HG02981 (cell line): ENCODE data around the gene TRAF2.

Source experiments
- ATAC-seq: cut with Tn5 transposase; IDR thresholded peaks from one replicate; pipeline ENCODE4 v1.9.1; 2021; ENCODE audit warnings: mild to moderate bottlenecking, moderate library complexity; ENCODE audit not compliant: unreplicated experiment

The TRAF2 gene

GRCh38 chr9:136934277-136934676, 48.0 kb downstream of the TRAF2 start:
- ATAC-seq = no peak

DNA sequence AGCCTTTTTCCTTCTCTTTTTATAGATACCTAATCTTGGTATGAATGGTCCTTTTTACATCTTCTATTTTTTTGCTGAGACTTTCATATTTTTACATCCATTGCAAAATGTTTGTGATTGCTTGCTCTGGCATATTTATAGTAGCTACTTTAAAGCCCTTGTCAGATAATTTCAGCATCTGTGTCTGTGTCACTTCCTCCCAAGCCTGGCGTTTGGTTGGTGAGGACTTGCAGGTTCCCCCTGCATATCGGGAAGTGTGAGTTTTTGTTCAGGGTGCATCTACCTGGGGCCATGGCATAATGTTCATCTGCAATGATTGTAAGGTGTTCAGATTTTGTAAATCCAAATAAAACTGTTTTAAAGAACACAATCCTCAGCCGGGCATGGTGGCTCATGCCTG, 49.3 kb downstream of the TRAF2 start:
- ATAC-seq = no peak

- ATAC-seq = no peak
Observed at GRCh38 chr9:136936645-136937170, 50.4 kb downstream of the TRAF2 start.

- ATAC-seq = no peak
Observed at GRCh38 chr9:136937186-136938001, 51.1 kb downstream of the TRAF2 start.

DNA sequence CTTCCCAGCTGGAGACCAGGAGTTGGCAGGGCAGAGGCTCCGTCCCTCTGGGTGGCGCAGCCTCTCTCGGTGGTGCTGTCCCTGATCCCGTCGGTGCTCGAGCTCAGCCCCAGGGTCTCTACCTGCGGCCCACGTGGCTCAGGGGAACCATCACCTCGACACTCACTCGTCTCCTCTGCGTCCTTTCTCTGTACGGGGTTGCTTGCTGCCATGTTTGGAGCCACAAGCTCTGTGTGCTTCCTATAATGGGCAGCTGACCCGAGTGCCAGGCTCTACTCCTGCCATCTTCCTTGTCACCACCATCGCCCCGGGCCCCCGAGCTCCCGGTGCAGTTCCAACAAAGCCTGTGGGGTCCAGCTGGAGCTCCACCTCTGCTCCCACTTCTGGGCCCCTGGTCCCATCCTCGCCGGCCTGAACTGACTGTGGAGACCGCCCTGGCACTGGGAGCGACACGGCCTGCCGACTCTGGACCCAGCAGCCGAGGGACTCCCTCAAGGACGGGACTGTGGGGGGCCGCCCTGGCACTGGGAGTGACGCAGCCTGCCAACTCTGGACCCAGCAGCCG, 53.2 kb downstream of the TRAF2 start:
- ATAC-seq = no peak

DNA sequence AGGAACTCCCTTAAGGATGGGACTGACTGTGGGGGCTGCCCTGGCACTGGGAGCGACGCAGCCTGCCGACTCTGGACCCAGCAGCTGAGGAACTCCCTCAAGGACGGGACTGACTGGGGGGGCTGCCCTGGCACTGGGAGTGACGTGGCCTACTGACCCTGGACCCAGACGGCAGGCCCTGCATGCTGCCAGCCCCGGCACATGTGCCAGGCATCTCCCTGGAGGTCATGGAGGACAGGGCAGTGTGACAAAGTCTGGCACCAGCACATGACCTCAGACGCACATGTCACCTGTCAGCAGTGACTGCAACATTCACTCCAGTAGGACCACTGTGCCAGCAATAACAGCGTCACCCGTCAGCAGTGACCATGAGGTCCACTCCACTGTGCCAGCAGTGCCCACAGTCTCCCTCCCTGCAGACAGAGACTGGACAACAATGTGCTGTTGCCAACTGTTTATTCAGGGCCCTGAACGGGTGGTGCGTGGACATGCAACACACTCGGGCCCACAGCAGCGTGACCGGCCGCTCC, 53.7 kb downstream of the TRAF2 start:
- ATAC-seq = no peak

DNA sequence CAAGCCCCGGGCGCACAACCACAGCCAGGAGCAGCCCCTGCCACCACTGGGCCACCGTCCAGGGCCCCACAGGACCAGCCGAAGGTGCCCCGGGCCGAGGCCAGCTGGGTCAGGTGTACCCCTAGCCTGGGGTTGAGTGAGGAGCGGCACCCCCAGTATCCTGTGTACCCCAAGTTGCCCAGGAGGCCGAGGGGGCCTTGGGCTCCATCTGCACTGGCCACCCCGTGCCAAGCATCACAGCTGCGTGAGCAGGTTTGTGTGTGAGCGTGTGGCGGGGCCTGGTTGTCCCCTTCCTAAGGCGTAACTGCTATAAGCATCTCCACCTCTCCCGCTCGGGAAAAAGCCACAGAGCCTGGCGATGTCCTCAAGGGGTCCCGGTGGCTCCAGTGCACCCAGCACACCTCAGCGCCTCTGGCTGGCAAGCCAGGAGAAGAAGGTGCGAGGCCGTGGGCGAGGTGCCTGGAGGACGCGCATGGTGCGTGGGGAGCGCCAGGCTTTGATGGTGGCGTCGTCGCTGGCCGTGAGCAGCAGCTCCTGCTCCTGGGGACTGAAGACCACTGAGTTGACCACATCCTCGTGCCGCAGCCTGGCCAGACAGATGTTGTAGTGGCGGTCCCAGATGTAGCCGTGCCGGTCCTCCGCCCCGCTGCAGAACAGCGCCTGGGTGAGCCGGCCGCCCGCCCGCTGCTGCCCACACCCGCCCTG, 54.4 kb downstream of the TRAF2 start:
- no peak for ATAC-seq

DNA sequence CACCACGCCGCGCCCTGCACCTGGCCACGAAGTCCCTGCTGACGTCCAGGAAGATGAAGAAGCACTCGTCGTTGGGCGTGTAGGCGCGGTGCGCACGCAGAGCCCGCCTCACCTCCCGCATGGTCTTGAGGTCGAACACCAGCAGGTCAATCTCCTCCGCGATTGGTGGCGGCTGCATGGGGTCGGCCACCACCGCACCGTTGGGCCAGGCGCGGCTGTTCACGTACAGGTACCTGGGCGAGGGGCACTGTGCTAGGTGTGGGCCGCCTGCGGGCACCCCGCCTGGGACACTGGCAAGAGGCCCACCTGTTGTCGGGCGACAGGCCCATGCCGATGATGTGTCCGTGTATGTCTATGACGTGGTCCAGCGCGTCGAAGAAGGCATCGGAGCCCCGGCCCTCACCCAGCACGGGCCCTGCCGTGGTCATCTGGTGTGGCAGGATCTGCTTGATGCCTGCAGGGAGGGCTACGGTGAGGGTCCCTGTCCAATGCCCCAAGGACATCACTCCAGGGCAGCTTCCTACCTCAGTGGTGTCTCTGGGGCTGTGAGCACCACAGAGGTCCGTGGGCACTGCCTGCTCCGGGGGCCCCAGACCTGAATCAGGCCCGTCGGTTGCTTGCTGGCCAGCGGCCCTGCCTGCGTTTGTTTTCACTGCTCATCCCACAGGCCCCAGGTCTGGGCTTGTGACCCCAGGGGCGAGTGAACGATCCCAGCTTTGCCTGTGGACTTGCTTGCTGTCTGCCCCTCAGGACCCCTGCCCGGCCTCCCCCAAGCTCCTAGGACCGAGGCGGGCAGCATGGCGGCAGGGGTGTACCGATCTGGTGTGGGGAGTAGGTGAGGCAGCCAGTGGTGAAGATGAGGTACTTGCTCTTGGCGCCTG, 55.2 kb downstream of the TRAF2 start:
- no peak for ATAC-seq

- no peak for ATAC-seq
Observed at GRCh38 chr9:136942112-136942880, 56.0 kb downstream of the TRAF2 start.

GRCh38 chr9:136942881-136943230, 56.5 kb downstream of the TRAF2 start:
- ATAC-seq = no peak

GRCh38 chr9:136943291-136944211, 57.2 kb downstream of the TRAF2 start:
- ATAC-seq = peak; percentile 5

GRCh38 chr9:136944212-136944518, 57.8 kb downstream of the TRAF2 start:
- peak; percentile 39 for ATAC-seq

DNA sequence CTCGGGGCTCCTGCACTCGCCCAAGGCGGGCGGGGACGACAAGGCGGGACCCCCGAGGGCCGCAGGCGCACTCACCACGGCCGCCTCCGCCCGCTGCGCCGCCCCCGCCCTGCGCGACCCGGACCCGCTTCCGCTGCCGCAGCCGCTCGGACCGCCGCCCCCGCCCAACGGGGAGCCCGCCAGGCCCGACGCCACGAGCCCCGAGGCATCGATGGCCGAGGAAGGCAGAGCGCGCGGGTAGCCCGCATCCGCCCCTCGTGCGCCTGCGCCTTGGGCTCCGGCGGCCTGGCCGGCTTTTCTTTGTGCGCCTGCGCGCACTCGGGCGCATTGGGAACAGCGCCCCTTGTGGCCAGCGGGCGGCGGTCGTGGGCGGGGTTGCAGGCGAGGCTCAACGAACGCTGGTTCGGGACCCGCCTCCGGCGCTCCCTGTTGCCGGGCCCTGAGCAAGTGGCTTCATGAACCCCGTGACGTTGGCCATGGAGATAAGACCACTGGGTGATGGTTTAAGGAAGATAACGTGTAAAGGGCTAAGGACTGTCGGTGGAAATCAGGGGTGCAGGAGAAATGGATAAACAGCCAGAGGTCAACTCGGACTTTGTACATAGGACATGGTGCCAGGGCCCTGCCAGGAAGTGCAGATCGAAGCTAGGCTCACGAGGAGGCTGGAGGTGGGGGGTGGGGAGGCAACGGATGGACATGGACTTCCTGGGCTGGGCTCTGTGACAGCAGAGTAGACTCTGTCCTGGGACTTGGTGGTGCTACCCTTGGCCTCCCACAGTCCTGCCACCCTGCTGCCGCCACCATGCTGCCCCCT, 58.4 kb downstream of the TRAF2 start, which contains the start of the genes C8G and FBXW5:
Gene C8G, plus strand, starts transcription at position 725 of the 814 bp plus-strand sequence. Its CDS starts 78 bp downstream, at position 803.
Gene FBXW5, minus strand, starts transcription at position 220 of the 814 bp plus-strand sequence. CDS start 655 bp downstream, outside the sequence.
- ATAC-seq = peak; percentile 68

GRCh38 chr9:136945333-136946227, 59.3 kb downstream of the TRAF2 start:
- ATAC-seq = no peak

- ATAC-seq = no peak
Observed at GRCh38 chr9:136946228-136947027, 60.1 kb downstream of the TRAF2 start.
